K562 (cell line): ENCODE data around the gene SEZ6. TPM values are rescaled to one million over a fixed set of nuclear protein-coding genes. Genes with fewer than 3 reads are reported as not detected.

Source experiments
- ATAC-seq: fragments of 200-7000 bp; cut with Tn5 transposase; 3 replicates; pipeline ENCODE4 v1.9.1; 2020; ENCODE audit warnings: moderate library complexity
- BruUV-seq: library from RNA; stranded (reverse); fragments of 400-500 nt; replicated peaks from 2 replicates; lab custom pipeline; 2021; lab: Mats Ljungman, UMichigan
- CTCF ChIA-PET: fragments of 300-600 bp; formaldehyde crosslinking; extraction: SDS; loops from one replicate; lab custom pipeline; 2021; ENCODE audit warnings: low intra/inter-chr PET ratio; lab: Yijun Ruan, JAX
- POLR2A ChIA-PET: fragments of 300-600, 350-650 bp; sonication (Branson Sonifier 250); formaldehyde crosslinking; extraction: SDS; loops from one replicate; lab custom pipeline; 2021; ENCODE audit warnings: antibody characterized with exemption, inconsistent platforms; lab: Yijun Ruan, JAX
- DNase-seq, 4 experiments: peaks; one replicate each; pipeline versions ENCODE4 v3.0.0 to v3.0.0-alpha.2; 2011 to 2018; ENCODE audit warnings: low spot score in 3 of 4, mixed read lengths in 3 of 4; ENCODE audit errors: extremely low read depth in 1 of 4
- FAIRE-seq: peaks from 2 replicates; lab custom pipeline; 2011; peaks lifted over from hg19 to GRCh38; lab: Jason Lieb, UNC
- H2AFZ ChIP-seq: 2 replicates; pipeline ENCODE4 v1.6.0; 2011; ENCODE audit warnings: low read depth, low read length, control low read depth, inconsistent platforms
- H3K27ac ChIP-seq: fragments of 200-600 bp; 3 replicates; pipeline ENCODE4 v1.8.0; 2011; ENCODE audit warnings: low read depth, mild to moderate bottlenecking, control low read depth, inconsistent platforms, low read length, moderate library complexity, mixed read lengths; ENCODE audit errors: extremely low read depth
- H3K27me3 ChIP-seq, 2 experiments: fragments of 300-600 bp in 1 of 2; 2 replicates in 1 of 2; 3 replicates in 1 of 2; pipeline versions ENCODE4 v1.6.0 to v1.8.0; 2011; ENCODE audit warnings: inconsistent platforms in 2 of 2, low read length in 2 of 2, mild to moderate bottlenecking in 1 of 2, mixed read lengths in 1 of 2, moderate library complexity in 1 of 2; ENCODE audit not compliant: control insufficient read depth in 2 of 2, insufficient read depth in 2 of 2
- H3K36me3 ChIP-seq: fragments of 300-600 bp; 3 replicates; pipeline ENCODE4 v1.8.0; 2011; ENCODE audit warnings: mild to moderate bottlenecking, low read length, inconsistent platforms; ENCODE audit not compliant: control insufficient read depth, insufficient read depth
- H3K4me1 ChIP-seq, 2 experiments: fragments of 200-600 bp in 1 of 2; replicated peaks in 1 of 2; 2 replicates in 1 of 2; 3 replicates in 1 of 2; pipeline versions ENCODE4 v1.5.1 to v1.8.0; 2011; ENCODE audit warnings: inconsistent platforms in 2 of 2, low read length in 2 of 2, mild to moderate bottlenecking in 1 of 2, mixed read lengths in 1 of 2, moderate library complexity in 1 of 2; ENCODE audit not compliant: control insufficient read depth in 2 of 2, insufficient read depth in 2 of 2
- H3K4me2 ChIP-seq: 2 replicates; pipeline ENCODE4 v1.6.1; 2011; ENCODE audit warnings: low read length, control low read depth, inconsistent platforms, mixed read lengths; ENCODE audit not compliant: insufficient read depth
- H3K4me3 ChIP-seq: fragments of 200-600 bp; sonication (generic), shearing (Covaris generic); 2 replicates; pipeline ENCODE4 v1.5.1; 2016; ENCODE audit warnings: control low read depth, inconsistent platforms
- H3K79me2 ChIP-seq: fragments of 200-600 bp; 3 replicates; pipeline ENCODE4 v1.8.0; 2011; ENCODE audit warnings: low read length, inconsistent platforms; ENCODE audit not compliant: control insufficient read depth, insufficient read depth
- H3K9ac ChIP-seq, 2 experiments: 2 replicates each; pipeline versions ENCODE4 v1.6.0 to v1.6.1; 2011; ENCODE audit warnings: low read depth in 2 of 2, low read length in 2 of 2, control low read depth in 1 of 2, inconsistent platforms in 1 of 2, mild to moderate bottlenecking in 1 of 2, mixed read lengths in 1 of 2; ENCODE audit not compliant: insufficient read depth in 1 of 2
- H3K9me1 ChIP-seq: one replicate; pipeline ENCODE4 v1.6.0; 2011; ENCODE audit warnings: inconsistent platforms, mild to moderate bottlenecking, low read length, moderate library complexity; ENCODE audit not compliant: control insufficient read depth, insufficient read depth
- H3K9me3 ChIP-seq: replicated peaks from 2 replicates; pipeline ENCODE4 v1.5.1; 2011; ENCODE audit warnings: low read depth, low read length, inconsistent platforms; ENCODE audit not compliant: control insufficient read depth, insufficient read depth
- H4K20me1 ChIP-seq: replicated peaks from 2 replicates; pipeline ENCODE4 v1.6.1; 2011; ENCODE audit warnings: low read length, inconsistent platforms, mixed read lengths; ENCODE audit not compliant: control insufficient read depth, insufficient read depth
- CAMTA2 ChIP-seq: fragments of 250-450 bp; sonication (Bioruptor Pico); conservative IDR thresholded peaks from 2 replicates; pipeline ENCODE4 v1.5.1; 2022
- CREB5 ChIP-seq: fragments of 250-450 bp; sonication (Bioruptor Pico); IDR thresholded peaks from 2 replicates; pipeline ENCODE4 v1.5.0; 2020; ENCODE audit warnings: mild to moderate bottlenecking
- EZH2 ChIP-seq: IDR thresholded peaks from 2 replicates; pipeline ENCODE4 v1.6.1; 2012; ENCODE audit warnings: low read depth, mild to moderate bottlenecking, inconsistent platforms, low read length, borderline replicate concordance
- GABPB2 ChIP-seq: fragments of 250-450 bp; sonication (Bioruptor Pico); conservative IDR thresholded peaks from 2 replicates; pipeline ENCODE4 v1.5.1; 2021; ENCODE audit warnings: mild to moderate bottlenecking
- LARP7 ChIP-seq: fragments of 450-650 bp; IDR thresholded peaks from 2 replicates; pipeline ENCODE4 v1.6.1; 2016
- PHF21A ChIP-seq: fragments of 450-650 bp; IDR thresholded peaks from 2 replicates; pipeline ENCODE4 v1.6.1; 2017; ENCODE audit warnings: low read depth, borderline replicate concordance
- POLR2A ChIP-seq: fragments of 450-650 bp; conservative IDR thresholded peaks from 2 replicates; pipeline ENCODE4 v1.6.1; 2016
- SMAD1 ChIP-seq: fragments of 150-350 bp; IDR thresholded peaks from 2 replicates; pipeline ENCODE4 v1.6.1; 2014; ENCODE audit warnings: low read length, low read depth; ENCODE audit not compliant: partially characterized antibody
- ZBTB11 ChIP-seq, 3 experiments: fragments of 200-800 bp in 1 of 3; fragments of 250-450 bp in 1 of 3; fragments of 450-650 bp in 1 of 3; sonication (Bioruptor Pico) in 1 of 3; sonication (Bioruptor generic) in 1 of 3; formaldehyde crosslinking in 1 of 3; IDR thresholded peaks; 2 replicates each; pipeline versions ENCODE4 v1.6.1 to v1.8.0; 2016 to 2022; ENCODE audit warnings: mild to moderate bottlenecking in 2 of 3, missing genetic modification characterization in 2 of 3, missing compliant biosample characterization in 1 of 3, moderate library complexity in 1 of 3
- ZNF584 ChIP-seq: fragments of 200-800 bp; sonication (Bioruptor generic); IDR thresholded peaks from 2 replicates; pipeline ENCODE4 v1.6.1; 2016; ENCODE audit warnings: low read depth, mild to moderate bottlenecking, missing genetic modification characterization, missing compliant biosample characterization
- WGBS: fragments of 100-300 bp; shearing (Covaris generic); methylation state at CpG from one replicate; pipeline ENCODE4 v1.1.6; 2016; ENCODE audit warnings: low coverage, mixed read lengths; ENCODE audit not compliant: insufficient coverage; ENCODE audit errors: missing lambda C conversion rate; 5-methylcytosine and 5-hydroxymethylcytosine counted together
- in situ Hi-C: fragments of 300-500 bp; cut with MboI; formaldehyde crosslinking; loops from 4 replicates; pipeline ENCODE4 v1.15.0; 2018; ENCODE audit warnings: inconsistent platforms, mixed read lengths
- intact Hi-C: fragments of 100-400 bp; cut with micrococcal nuclease; formaldehyde crosslinking; loops from 2 replicates; pipeline ENCODE4 v1.14.2; 2022
- polyA plus RNA-seq, 8 experiments: library from polyadenylated mRNA; depleted of rRNA in 4 of 8; stranded (reverse) in 5 of 8; unstranded in 3 of 8; fragments of >200 nt; fragmentation: Nextera tagmentation in 2 of 8; fragmentation: Illumina TruSeq in 1 of 8; extraction: Ambion mirVana in 2 of 8; extraction: Trizol in 1 of 8; gene quantifications; 2 replicates each; pipeline versions ENCODE4 v1.2.1 to v1.2.3, GENCODE V29; 2011 to 2014; ENCODE audit warnings: inconsistent platforms in 1 of 8, missing spikeins in 1 of 8
- total RNA-seq, 7 experiments: library from RNA; depleted of rRNA in 6 of 7; stranded (reverse); fragments of >200 nt in 6 of 7; fragmentation: Illumina TruSeq in 2 of 7; extraction: Trizol in 2 of 7; gene quantifications; 2 replicates each; pipeline versions ENCODE4 v1.2.1 to v1.2.3, GENCODE V29; 2011 to 2021; ENCODE audit warnings: low replicate concordance in 1 of 7
- TF ChIP-seq, protein P1 (sequence below): fragments of 250-450 bp; sonication (Bioruptor Pico); IDR thresholded peaks from 2 replicates; pipeline ENCODE4 v1.5.0; 2021; ENCODE audit warnings: mild to moderate bottlenecking, borderline replicate concordance
- TF ChIP-seq, protein P2 (sequence below): fragments of 250-450 bp; sonication (Bioruptor Pico); IDR thresholded peaks from 2 replicates; pipeline ENCODE4 v1.5.0; 2021

The SEZ6 gene
- total and polyA plus RNA-seq, 9 of the 15 experiments (the other 6 are each of a cell fraction or from before 2014, with no cell fraction given), result not detected

- POLR2A ChIA-PET, result interaction anchor here (1.1 to 1.4 kb wide), 2 partner anchors 12 to 192 kb away, joined by 3 to 4 read pairs; no protein-coding TSS in a partner anchor
- no peak for TF ChIP-seq LARP7
- no peak for TF ChIP-seq ZNF584
- TF ChIP-seq CREB5 (CRISPR knock-in tag), result no peak
- no peak for TF ChIP-seq PHF21A
- no peak for TF ChIP-seq ZBTB11 (CRISPR knock-in tag; IDR thresholded peaks at IDR 0.05)
- TF ChIP-seq, protein P1, sequence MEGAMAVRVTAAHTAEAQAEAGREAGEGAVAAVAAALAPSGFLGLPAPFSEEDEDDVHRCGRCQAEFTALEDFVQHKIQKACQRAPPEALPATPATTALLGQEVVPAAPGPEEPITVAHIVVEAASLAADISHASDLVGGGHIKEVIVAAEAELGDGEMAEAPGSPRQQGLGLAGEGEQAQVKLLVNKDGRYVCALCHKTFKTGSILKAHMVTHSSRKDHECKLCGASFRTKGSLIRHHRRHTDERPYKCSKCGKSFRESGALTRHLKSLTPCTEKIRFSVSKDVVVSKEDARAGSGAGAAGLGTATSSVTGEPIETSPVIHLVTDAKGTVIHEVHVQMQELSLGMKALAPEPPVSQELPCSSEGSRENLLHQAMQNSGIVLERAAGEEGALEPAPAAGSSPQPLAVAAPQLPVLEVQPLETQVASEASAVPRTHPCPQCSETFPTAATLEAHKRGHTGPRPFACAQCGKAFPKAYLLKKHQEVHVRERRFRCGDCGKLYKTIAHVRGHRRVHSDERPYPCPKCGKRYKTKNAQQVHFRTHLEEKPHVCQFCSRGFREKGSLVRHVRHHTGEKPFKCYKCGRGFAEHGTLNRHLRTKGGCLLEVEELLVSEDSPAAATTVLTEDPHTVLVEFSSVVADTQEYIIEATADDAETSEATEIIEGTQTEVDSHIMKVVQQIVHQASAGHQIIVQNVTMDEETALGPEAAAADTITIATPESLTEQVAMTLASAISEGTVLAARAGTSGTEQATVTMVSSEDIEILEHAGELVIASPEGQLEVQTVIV (CRISPR knock-in tag), result no peak
- no peak for TF ChIP-seq EZH2
- TF ChIP-seq CAMTA2 (CRISPR knock-in tag), result no peak
- TF ChIP-seq GABPB2 (CRISPR knock-in tag), result no peak
- no peak for TF ChIP-seq POLR2A
- no peak for TF ChIP-seq SMAD1
- TF ChIP-seq, protein P2, sequence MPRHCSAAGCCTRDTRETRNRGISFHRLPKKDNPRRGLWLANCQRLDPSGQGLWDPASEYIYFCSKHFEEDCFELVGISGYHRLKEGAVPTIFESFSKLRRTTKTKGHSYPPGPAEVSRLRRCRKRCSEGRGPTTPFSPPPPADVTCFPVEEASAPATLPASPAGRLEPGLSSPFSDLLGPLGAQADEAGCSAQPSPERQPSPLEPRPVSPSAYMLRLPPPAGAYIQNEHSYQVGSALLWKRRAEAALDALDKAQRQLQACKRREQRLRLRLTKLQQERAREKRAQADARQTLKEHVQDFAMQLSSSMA, result no peak
- in situ Hi-C loops (no loop called here), intact Hi-C loops (no loop called here)
- BruUV-seq, result no TSS peak
- CTCF ChIA-PET, result no interaction called here
- ATAC-seq (no peak), FAIRE-seq (no peak), DNase-seq (no peak)
- H3K4me3 ChIP-seq, result no peak overlapping the region
- 25% methylated on average over 2 of the region's 7 CpGs for WGBS
- no peak overlapping the region for H3K9ac ChIP-seq
- no peak overlapping the region for H2AFZ ChIP-seq
- H3K79me2 ChIP-seq, result peaks cover 1% of the 10 kb centered on the region; the same call in 2 of the 3 replicates
- no peak overlapping the region for H3K27ac ChIP-seq
- peaks cover 0 to 10% of the 10 kb centered on the region in 2 experiments; a peak in 3 of 5 replicates for H3K4me1 ChIP-seq
- H3K36me3 ChIP-seq, result no peaks in the 10 kb centered on the region
- H3K9me1 ChIP-seq, result no peaks in the 10 kb centered on the region
- H3K27me3 ChIP-seq, result peaks cover 28 to 44% of the 10 kb centered on the region in 2 experiments
- H3K9me3 ChIP-seq, result no peaks in the 10 kb centered on the region
- H3K4me2 ChIP-seq, result no peak overlapping the region
- H4K20me1 ChIP-seq, result peaks cover 6% of the 10 kb centered on the region; the same call in 1 of the 2 replicates
Measured at GRCh38 chr17:28956112-28956511, 49.7 kb downstream of the SEZ6 start.
